Mucosa of descending colon (tissue), 3 donors: ENCODE measurements around the gene PFN2. TPM values are rescaled to one million over a fixed set of nuclear protein-coding genes. Genes with fewer than 3 reads are reported as not detected.
"Not testable (repeated sequence)": the region's sequence is repeated elsewhere in the genome, so short reads cannot be mapped to it uniquely, and the experiment has no call there.

Experiments used
- ATAC-seq: fragments of 200-7000 bp; cut with Tn5 transposase; one replicate; pipeline ENCODE4 v1.9.1; 2020; ENCODE audit warnings: mild to moderate bottlenecking, moderate library complexity
- DNase-seq, 3 donors: peaks; one replicate each; pipeline ENCODE4 v3.0.0-alpha.2; 2020
- H3K36me3 ChIP-seq: fragments of 200-600 bp; one replicate; pipeline ENCODE4 v1.8.0; 2021; ENCODE audit warnings: low read depth, mild to moderate bottlenecking
- H3K4me1 ChIP-seq: fragments of 200-600 bp; one replicate; pipeline ENCODE4 v1.8.0; 2021; ENCODE audit warnings: low read depth, mild to moderate bottlenecking
- H3K4me3 ChIP-seq: fragments of 200-600 bp; one replicate; pipeline ENCODE4 v1.8.0; 2021; ENCODE audit warnings: mild to moderate bottlenecking
- H3K9me3 ChIP-seq: fragments of 200-600 bp; one replicate; pipeline ENCODE4 v1.8.0; 2021; ENCODE audit warnings: mild to moderate bottlenecking
- intact Hi-C, 2 donors: fragments of 100-400 bp; cut with DNase I in 1 of 2; cut with micrococcal nuclease in 1 of 2; formaldehyde crosslinking; loops; one replicate each; pipeline versions ENCODE4 v1.11.0 to v1.11.1; 2022; cut with DNase I, micrococcal nuclease
- total RNA-seq, 3 donors: library from RNA; stranded (reverse); fragmentation: NEBNext Ultra II Directional in 2 of 3; extraction: Animal tissue kit (Norgen Biotek cat#: 25700) in 2 of 3; gene quantifications; one replicate each; pipeline versions ENCODE4 v1.2.1 to v1.2.4, GENCODE V29; 2021 to 2023
- TF ChIP-seq, protein P1 (sequence below): fragments of 200-600 bp; IDR thresholded peaks from one replicate; pipeline ENCODE4 v1.8.0; 2022; ENCODE audit warnings: antibody characterized with exemption, mild to moderate bottlenecking
- donor health status: DM: no; HTN: no; CAD: no; lungs with moderate emphysema.
- donor health status: DM: no; HTN: no; CAD: no.
- donor health status: DM: no; HTN: yes; CAD: no.

Gene PFN2
- total RNA-seq, 3 donors from 2014 or later = 35.5 to 49.9 (median 37.8) TPM

DNA sequence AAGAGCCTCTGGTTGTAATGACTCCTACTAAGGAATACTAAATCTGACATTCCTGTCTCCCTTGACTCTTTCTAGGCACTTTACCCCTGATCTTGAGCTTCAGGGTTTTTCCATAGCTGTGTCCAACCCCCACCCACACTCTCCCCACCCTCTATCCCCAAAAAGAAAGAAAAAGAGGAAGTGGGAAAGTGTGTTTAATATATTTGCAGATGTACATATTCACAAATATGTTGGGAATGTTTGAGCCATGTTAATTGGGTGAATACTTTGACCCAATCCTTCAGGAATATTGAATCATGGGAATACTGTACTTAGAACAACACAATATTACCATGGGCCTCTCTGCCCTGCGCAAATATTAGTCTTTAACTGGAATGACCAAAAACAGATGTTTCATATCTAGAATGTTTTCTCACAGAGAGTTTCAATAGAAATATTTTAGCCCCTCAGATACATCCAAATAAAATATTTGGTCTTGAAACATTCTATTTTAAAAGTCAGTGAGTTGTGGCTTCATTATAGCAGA is 19.8 kb upstream of the PFN2 start:
- Histone ChIP-seq H3K9me3 (peaks cover 12% of the 10 kb centered on the region), H3K36me3 (no peaks in the 10 kb centered on the region), H3K4me3 (no peak overlapping the region), H3K4me1 (no peaks in the 10 kb centered on the region)
- TF ChIP-seq, protein P1, sequence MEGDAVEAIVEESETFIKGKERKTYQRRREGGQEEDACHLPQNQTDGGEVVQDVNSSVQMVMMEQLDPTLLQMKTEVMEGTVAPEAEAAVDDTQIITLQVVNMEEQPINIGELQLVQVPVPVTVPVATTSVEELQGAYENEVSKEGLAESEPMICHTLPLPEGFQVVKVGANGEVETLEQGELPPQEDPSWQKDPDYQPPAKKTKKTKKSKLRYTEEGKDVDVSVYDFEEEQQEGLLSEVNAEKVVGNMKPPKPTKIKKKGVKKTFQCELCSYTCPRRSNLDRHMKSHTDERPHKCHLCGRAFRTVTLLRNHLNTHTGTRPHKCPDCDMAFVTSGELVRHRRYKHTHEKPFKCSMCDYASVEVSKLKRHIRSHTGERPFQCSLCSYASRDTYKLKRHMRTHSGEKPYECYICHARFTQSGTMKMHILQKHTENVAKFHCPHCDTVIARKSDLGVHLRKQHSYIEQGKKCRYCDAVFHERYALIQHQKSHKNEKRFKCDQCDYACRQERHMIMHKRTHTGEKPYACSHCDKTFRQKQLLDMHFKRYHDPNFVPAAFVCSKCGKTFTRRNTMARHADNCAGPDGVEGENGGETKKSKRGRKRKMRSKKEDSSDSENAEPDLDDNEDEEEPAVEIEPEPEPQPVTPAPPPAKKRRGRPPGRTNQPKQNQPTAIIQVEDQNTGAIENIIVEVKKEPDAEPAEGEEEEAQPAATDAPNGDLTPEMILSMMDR = no peak
- DNase-seq (no peak), ATAC-seq (no peak)
- intact Hi-C loops = no loop called here

GRCh38 chr3:149989307-149989706 is 18.6 kb upstream of the PFN2 start:
- Histone ChIP-seq H3K4me1 (no peaks in the 10 kb centered on the region), H3K4me3 (no peak overlapping the region), H3K9me3 (peaks cover 3% of the 10 kb centered on the region), H3K36me3 (no peaks in the 10 kb centered on the region)
- ATAC-seq = no peak
- TF ChIP-seq, protein P1 = no peak
- intact Hi-C loops = no loop called here
- no peak for DNase-seq

DNA sequence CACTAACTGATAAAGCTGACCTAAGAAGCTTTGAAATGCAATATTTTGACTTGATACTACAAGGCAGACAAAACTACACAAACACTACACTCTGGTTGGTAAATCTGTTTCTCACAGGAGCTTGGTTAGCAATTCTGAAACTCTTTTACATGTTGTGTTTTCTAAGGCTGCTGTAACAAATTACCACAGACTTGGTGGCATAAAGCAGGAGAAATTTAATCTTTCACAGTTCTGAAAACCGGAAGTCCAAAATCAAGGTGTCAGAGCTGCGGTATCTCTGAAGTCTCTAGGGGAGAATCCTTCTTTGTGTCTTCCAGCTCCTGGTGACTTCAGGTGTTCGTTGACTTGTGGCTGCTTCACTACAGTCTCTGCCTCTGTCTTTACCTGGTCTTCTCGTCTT is 12.9 kb upstream of the PFN2 start:
- Histone ChIP-seq H3K4me3 (no peak overlapping the region), H3K4me1 (no peaks in the 10 kb centered on the region), H3K36me3 (no peaks in the 10 kb centered on the region), H3K9me3 (no peaks in the 10 kb centered on the region)
- intact Hi-C loops = no loop called here
- TF ChIP-seq, protein P1 = no peak
- DNase-seq (no peak), ATAC-seq (no peak)

DNA sequence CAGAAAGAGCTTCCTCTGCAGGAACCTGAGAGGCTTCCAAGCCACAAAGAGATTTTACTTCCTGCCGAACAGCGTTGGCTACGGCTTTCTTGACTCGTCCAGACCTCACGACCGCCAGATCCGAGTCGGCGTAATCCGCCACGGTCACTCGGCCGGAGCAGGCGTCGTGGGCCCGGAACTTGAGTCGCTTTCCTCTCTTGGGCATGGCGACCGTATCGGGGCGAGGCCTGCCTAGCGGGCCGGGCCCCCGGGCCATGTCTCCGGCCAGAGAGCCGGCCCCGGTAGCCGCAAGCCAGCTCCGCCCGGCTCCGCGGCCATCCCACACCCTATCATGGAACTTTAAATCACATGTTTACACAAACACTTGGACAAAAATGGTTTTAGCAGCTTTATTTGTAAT is 12.4 kb upstream of the PFN2 start:
- not testable (repeated sequence) for DNase-seq

GRCh38 chr3:149981979-149982378 is 11.3 kb upstream of the PFN2 start:
- peak; percentile 78 for ATAC-seq
- H3K4me3 ChIP-seq, H3K9me3 ChIP-seq, H3K4me1 ChIP-seq, H3K36me3 ChIP-seq, DNase-seq, intact Hi-C loops: not testable (repeated sequence)

More for the DNA sequence above, 12.4 kb upstream of the PFN2 start:
- intact Hi-C loops, H3K36me3 ChIP-seq, H3K4me1 ChIP-seq, H3K4me3 ChIP-seq, ATAC-seq, H3K9me3 ChIP-seq: not testable (repeated sequence)

- Histone ChIP-seq H3K9me3 (no peaks in the 10 kb centered on the region), H3K4me3 (no peak overlapping the region), H3K36me3 (no peaks in the 10 kb centered on the region), H3K4me1 (no peaks in the 10 kb centered on the region)
- DNase-seq (no peak), ATAC-seq (no peak)
- TF ChIP-seq, protein P1 = no peak
- intact Hi-C loops = no loop called here
Observed at GRCh38 chr3:149977386-149977785, 6.7 kb upstream of the PFN2 start.

- DNase-seq = no peak
- no peaks in the 10 kb centered on the region for H3K36me3 ChIP-seq
- H3K9me3 ChIP-seq = no peaks in the 10 kb centered on the region
- intact Hi-C loops = no loop called here
- H3K4me1 ChIP-seq = no peaks in the 10 kb centered on the region
- no peak overlapping the region for H3K4me3 ChIP-seq
- no peak for ATAC-seq
- TF ChIP-seq, protein P1 = no peak
Observed at GRCh38 chr3:149975919-149976318, 5.2 kb upstream of the PFN2 start.
